ENCODE measurements around the gene RALGAPA2. TPM values are rescaled to one million over a fixed set of nuclear protein-coding genes. Genes with fewer than 3 reads are reported as not detected.
A peak's percentile ranks its signal among the peaks of the same experiment; 100 is the strongest.

Gene RALGAPA2
- total and polyA plus RNA-seq, 2 of the 13 experiments (the other 11 are each of a cell fraction or from before 2014, with no cell fraction given), result 13.8 to 17.7 TPM

- peak; percentile 46; the same call in 1 of the 2 replicates for TF ChIP-seq TCF7 (IDR thresholded peaks at IDR 0.05; ENCODE audit: low read depth)
- TF ChIP-seq ZNF746 (CRISPR knock-in tag; IDR thresholded peaks at IDR 0.05), result no peak
- TF ChIP-seq FOXP1 (IDR thresholded peaks at IDR 0.05), result peak; percentile 33; the same call in 1 of the 2 replicates
- peak; percentile 90 for TF ChIP-seq FOXP1 (CRISPR knock-in tag; IDR thresholded peaks at IDR 0.05)
- no peak for TF ChIP-seq USF2 (IDR thresholded peaks at IDR 0.05; ENCODE audit: low read depth, low read length)
- TF ChIP-seq USF2 (CRISPR knock-in tag; IDR thresholded peaks at IDR 0.05; ENCODE audit: borderline replicate concordance), result peak; percentile 38; the same call in 1 of the 2 replicates
- peak; percentile 97 for TF ChIP-seq SOX5 (CRISPR knock-in tag; IDR thresholded peaks at IDR 0.05; ENCODE audit: borderline replicate concordance)
- TF ChIP-seq MNT (IDR thresholded peaks at IDR 0.05), result 0 out of 2 replicates have a peak, but pooled peaks have one; percentile 39
- TF ChIP-seq PATZ1 (CRISPR knock-in tag; IDR thresholded peaks at IDR 0.05), result peak; percentile 57
- TF ChIP-seq GMEB2 (CRISPR knock-in tag; IDR thresholded peaks at IDR 0.05; ENCODE audit: low read depth), result 0 out of 2 replicates have a peak, but pooled peaks have one; percentile 58
- no peak for TF ChIP-seq ZBTB7A (CRISPR knock-in tag; IDR thresholded peaks at IDR 0.05)
- TF ChIP-seq SMC3 (IDR thresholded peaks at IDR 0.05; ENCODE audit: low read length), result peak; percentile 70
- TF ChIP-seq ZNF335 (CRISPR knock-in tag; IDR thresholded peaks at IDR 0.05), result no peak
- TF ChIP-seq ARID4A (CRISPR knock-in tag; IDR thresholded peaks at IDR 0.05; ENCODE audit: borderline replicate concordance), result peak; percentile 72; the same call in 1 of the 2 replicates
- TF ChIP-seq ZNF207 (IDR thresholded peaks at IDR 0.05; ENCODE audit: borderline replicate concordance), result no peak
These were observed 1.8 kb downstream of the RALGAPA2 start (continued) for GRCh38 chr20:20710443-20711315.

Data from HepG2 (cell line).